HEK293 (cell line): ENCODE data around the gene SRSF1.

ENCODE experiments used
- CTCF ChIP-seq: fragments of 450-650 bp; formaldehyde crosslinking; IDR thresholded peaks from 2 replicates; pipeline ENCODE4 v1.5.1; 2016; ENCODE audit warnings: missing biosample characterization, missing genetic modification characterization
- SP7 ChIP-seq: fragments of 450-650 bp; formaldehyde crosslinking; IDR thresholded peaks from 2 replicates; pipeline ENCODE4 v1.5.1; 2016; ENCODE audit warnings: missing biosample characterization, missing genetic modification characterization
- ZNF146 ChIP-seq: fragments of 450-650 bp; formaldehyde crosslinking; IDR thresholded peaks from 2 replicates; pipeline ENCODE4 v1.5.1; 2016; ENCODE audit warnings: missing biosample characterization, missing genetic modification characterization

- TF ChIP-seq ZNF146 (no peak), CTCF (tag by site-specific recombination) (no peak), SP7 (tag by site-specific recombination) (no peak)
Measured at GRCh38 chr17:57999010-57999495, 8.0 kb downstream of the SRSF1 start.
